Activated CD4-positive, alpha-beta T cell treated with anti-CD3 and anti-CD28 coated beads, Interleukin-2, amount 50 U/mL, for 4 hours (primary cell): ENCODE measurements around the gene GFOD1.
"Not testable (repeated sequence)": the region's sequence is repeated elsewhere in the genome, so short reads cannot be mapped to it uniquely, and the experiment has no call there.

Experiments used
- DNase-seq, 2 experiments: peaks; one replicate each; pipeline ENCODE4 v3.0.0-alpha.2; 2020

Gene GFOD1

GRCh38 chr6:13348334-13349113 lies 138.9 kb downstream of the GFOD1 start:
- no peak for DNase-seq

- DNase-seq, result no peak
These were observed 141.2 kb downstream of the GFOD1 start for GRCh38 chr6:13346245-13346644.

GRCh38 chr6:13342414-13343019 lies 144.9 kb downstream of the GFOD1 start:
- no peak for DNase-seq

GRCh38 chr6:13339863-13340630 lies 147.4 kb downstream of the GFOD1 start:
- no peak for DNase-seq

DNA sequence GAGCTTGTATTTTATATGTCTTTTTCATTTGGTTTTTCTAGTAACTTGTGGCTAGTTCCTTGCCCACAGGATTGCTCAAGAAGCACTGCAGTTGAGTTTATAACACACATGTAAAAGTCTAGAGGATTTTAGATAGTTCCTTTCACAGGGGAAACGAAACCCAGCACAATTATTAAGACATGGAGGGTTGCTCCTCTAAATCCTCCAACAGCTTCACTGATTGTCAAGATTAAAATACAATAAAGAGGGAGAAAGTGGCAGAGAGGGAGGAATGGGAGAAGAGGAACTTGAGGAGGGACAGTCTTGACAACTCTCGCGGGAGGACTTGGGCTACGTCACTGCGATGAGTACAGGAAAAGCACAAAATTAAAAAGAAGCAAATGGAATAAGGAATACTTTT lies 149.4 kb downstream of the GFOD1 start:
- DNase-seq, result no peak

- peak; percentile 76 to 84 for DNase-seq
These were observed 150.8 kb downstream of the GFOD1 start for GRCh38 chr6:13336553-13336952.

DNA sequence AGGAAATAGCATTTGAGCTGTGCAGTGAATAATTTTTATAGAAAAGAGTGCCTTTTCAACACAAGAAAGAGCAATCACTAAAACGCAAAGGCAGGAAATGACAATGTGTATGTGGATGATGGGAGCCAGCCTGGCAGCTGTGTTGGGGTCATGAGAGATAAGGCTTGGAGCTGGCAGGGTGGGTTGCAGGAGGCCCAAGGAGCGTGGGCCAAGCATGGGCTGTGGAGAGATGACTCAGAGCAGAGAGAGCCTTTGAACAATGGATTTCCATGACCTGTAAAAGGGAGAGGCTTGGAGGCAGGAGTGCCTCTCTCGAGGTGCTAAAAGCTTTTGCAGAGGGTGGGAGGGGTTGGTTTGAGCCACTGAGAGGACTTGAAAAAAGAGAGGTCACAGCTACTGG lies 152.4 kb downstream of the GFOD1 start:
- DNase-seq, result no peak

DNA sequence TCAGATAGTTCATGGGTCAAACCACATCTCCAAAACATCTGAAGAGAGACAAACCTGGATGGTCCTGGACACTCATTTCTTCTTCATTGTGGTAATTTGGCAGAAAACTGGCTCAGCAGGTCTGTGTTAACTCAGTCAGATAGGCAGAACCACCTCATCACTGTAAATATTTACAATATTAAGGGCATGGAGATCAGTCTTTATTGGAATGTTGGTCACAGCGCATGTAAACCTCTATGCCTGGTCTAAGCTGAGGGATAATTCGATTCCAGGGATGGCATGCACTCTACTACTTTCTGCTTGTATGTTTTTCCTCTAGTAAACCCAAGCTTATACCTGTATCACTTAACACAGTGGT lies 155.1 kb downstream of the GFOD1 start:
- DNase-seq, result no peak

GRCh38 chr6:13331516-13332348 lies 155.7 kb downstream of the GFOD1 start:
- no peak for DNase-seq

DNA sequence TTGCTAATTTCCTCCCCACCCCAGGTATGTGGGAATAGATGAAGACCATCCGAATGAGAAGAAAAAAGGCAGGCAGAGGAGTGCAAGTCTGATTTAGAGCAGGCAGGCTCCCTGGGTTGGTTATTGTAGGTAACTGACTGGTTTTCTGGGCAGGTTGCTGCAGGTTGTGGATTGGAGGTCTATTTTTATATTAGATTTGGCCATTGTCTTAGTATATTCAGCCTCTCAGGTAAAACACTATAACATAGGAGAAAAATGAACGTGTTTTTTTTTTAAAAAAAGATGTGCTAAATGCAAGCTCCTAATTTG lies 158.6 kb downstream of the GFOD1 start:
- DNase-seq, result no peak

DNA sequence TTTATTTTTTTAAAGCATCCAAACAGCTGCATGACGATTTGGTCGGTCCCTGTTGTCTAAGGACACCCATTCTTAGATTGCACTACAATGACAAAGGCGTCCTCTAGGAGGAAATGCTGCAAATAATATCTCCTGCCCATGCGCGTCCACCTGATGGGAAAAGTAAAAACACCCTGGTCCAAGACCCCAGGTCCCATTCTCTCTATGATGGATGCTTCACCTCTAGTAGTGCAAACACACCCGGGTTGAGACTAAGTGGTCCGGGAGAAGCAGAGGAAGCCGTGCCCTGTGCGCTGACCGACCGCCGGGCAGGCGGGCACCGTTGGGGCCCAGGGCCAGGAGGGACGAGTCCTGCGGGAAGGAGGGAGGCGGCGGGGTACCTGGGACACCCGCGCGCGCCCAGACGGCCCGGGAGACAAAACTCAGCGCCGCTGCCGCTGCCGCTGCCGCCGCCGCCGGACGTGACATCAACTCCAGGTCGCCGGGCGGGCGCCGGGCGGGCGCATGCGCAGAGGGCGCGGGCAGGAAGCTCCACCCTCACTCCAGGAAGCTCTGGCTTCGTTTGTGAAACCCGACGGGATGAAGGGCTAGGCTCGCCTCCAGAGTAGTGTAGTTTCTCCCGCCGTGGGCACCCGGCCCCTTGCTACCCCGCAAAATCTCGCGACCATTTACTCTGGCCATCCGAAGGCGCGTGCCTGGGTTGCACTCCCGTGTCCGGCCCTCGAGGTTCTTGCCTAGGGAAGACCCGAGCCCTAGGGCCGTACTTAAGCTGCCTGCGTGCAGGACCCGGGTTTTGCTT lies 159.1 kb downstream of the GFOD1 start, which contains the start of gene TBC1D7:
Gene TBC1D7, minus strand, starts transcription at position 462 of the 799 bp plus-strand sequence. CDS start 1,639 bp downstream, outside the sequence.
- DNase-seq, result peak; percentile 88 to 89

GRCh38 chr6:13327691-13328075 lies 159.7 kb downstream of the GFOD1 start:
- DNase-seq, result no peak

DNA sequence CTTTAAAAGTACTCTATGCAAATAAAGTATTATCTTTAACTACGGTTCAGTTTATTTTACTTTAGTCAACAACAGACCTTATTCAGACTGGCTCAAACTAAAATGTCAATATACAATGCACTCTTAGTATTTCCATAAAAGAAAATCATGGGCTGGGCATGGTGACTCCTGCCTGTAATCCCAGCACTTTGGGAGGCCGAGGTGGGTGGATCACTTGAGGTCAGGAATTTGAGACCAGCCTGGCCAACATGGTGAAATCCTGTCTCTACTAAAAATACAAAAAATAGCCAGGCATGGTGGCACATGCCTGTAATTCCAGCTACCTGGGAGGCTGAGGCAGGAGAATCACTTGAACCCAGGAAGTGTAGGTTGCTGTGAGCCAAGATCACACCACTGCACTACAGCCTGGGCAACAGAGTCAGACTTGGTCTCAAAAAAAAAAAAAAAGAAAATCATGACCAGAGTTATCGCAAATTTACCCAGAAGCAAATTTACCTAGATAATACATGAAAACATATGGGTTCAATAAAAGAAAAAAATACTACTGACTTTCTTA lies 161.3 kb downstream of the GFOD1 start:
- not testable (repeated sequence) for DNase-seq

GRCh38 chr6:13319891-13320564 lies 167.4 kb downstream of the GFOD1 start:
- no peak for DNase-seq

DNA sequence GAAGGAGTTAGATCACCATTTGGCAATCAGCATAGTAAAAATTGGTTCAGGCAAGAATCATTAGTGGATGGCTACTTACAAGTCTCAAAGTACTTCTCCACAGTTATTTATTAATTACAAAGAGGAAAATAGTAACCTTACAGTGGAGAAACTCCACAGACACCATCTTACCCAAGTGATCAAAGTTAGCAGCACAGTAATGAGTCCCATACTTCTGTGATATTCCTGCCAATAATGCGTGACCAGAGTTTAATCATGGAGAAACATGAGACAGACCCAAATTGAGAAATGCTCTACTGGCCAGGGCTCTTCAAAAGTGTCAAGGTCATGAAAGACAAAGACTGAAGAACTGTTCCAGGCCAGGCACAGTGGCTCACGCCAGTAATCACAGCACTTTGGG lies 168.6 kb downstream of the GFOD1 start:
- no peak for DNase-seq

DNA sequence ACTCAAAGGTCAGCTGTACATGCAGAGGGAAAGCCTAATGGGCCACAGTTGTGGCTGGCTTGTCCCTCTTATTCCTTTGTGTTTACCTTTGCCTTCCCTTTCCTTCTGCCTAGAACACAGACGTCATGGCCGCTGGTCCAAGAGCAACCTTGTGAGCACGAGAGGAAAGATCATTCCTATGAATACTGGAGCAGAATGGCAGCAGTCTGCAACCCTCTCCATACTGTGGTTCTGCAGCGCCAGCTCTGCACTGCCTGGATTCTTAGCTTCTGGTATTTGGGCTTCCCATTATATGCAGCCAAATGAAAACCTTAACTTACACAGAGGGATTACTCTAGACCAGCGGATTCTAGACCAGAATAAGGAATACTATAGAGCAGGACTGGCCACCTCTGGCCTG lies 171.5 kb downstream of the GFOD1 start:
- DNase-seq, result no peak

GRCh38 chr6:13314806-13315205 lies 172.6 kb downstream of the GFOD1 start:
- no peak for DNase-seq

GRCh38 chr6:13311155-13311554 lies 176.2 kb downstream of the GFOD1 start:
- no peak for DNase-seq

DNA sequence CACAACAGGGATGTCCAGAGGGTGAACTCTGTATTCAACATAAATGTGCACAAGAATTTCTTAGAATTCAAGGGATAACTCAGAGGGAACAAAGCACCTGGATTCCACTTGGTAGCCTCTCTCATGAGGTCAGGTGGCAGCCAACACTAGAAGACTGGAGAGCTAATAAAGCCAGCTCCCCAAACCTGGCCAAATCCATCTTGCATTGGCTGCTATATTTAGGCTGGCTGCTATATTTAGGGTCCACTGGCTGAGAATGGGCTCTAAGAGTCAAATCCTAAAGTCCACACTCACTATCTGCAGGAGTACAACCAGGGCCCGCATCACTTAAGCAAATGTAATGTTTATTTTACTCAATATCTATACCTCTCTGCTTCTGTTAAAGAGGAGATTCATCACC lies 179.1 kb downstream of the GFOD1 start:
- no peak for DNase-seq
